Right cardiac atrium (tissue), 5 donors: Measurements from ENCODE around the gene PNKD. TPM values are rescaled to one million over a fixed set of nuclear protein-coding genes. Genes with fewer than 3 reads are reported as not detected.
A peak's percentile ranks its signal among the peaks of the same experiment; 100 is the strongest.

Experiments
- ATAC-seq, 2 donors: fragments of 200-7000 bp; cut with Tn5 transposase; one replicate each; pipeline versions ENCODE4 v1.8.0 to v1.9.1; 2020; ENCODE audit warnings: moderate library complexity in 2 of 2, mild to moderate bottlenecking in 1 of 2
- DNase-seq, 3 donors: peaks; one replicate each; pipeline ENCODE4 v3.0.0-alpha.2; 2020
- H3K27ac ChIP-seq: one replicate; pipeline ENCODE4 v1.5.1; 2013; ENCODE audit warnings: mild to moderate bottlenecking, low read length, control low read depth, moderate library complexity
- H3K27me3 ChIP-seq: one replicate; pipeline ENCODE4 v1.6.1; 2013; ENCODE audit not compliant: control insufficient read depth, insufficient read depth
- H3K4me1 ChIP-seq: one replicate; pipeline ENCODE4 v1.6.1; 2013; ENCODE audit warnings: low read length; ENCODE audit not compliant: control insufficient read depth, insufficient read depth
- H3K4me3 ChIP-seq: one replicate; pipeline ENCODE4 v1.5.1; 2013; ENCODE audit warnings: low read length, control low read depth
- H3K9me3 ChIP-seq: one replicate; pipeline ENCODE4 v1.6.1; 2013; ENCODE audit warnings: low read length; ENCODE audit not compliant: control insufficient read depth
- WGBS: extraction: QIAGEN DNeasy Blood & Tissue Kit; methylation state at CpG from one replicate; pipeline ENCODE4 v1.1.7; 2013; 5-methylcytosine and 5-hydroxymethylcytosine counted together
- intact Hi-C, 4 donors: fragments of 100-400 bp; cut with DNase I; formaldehyde crosslinking; loops; one replicate each; pipeline versions ENCODE4 v1.11.0 to v1.14.0; 2022 to 2023
- polyA plus RNA-seq: library from polyadenylated mRNA; stranded (reverse); fragments of 200-250 nt; gene quantifications from one replicate; pipeline ENCODE4 v1.2.3, GENCODE V29; 2013
- total RNA-seq, 4 donors: library from RNA; stranded (reverse); fragmentation: NEBNext Ultra II Directional; extraction: Animal tissue kit (Norgen Biotek cat#: 25700); gene quantifications; one replicate each; pipeline ENCODE4 v1.2.1, GENCODE V29; 2021
- donor health status: healthy with polysubstance abuse.
- donor health status: DM: no; HTN: yes; CAD: no.
- donor health status: DM: no; HTN: no; CAD: no.
- donor health status: DM: no; HTN: yes; CAD: no; lungs with severe emphysema.
- donor health status: DM: yes; HTN: yes; CAD: no.

Gene PNKD
- total and polyA plus RNA-seq, 5 donors: 69.3 to 157 (median 85.5) TPM

GRCh38 chr2:218256612-218257350 is 13.5 kb upstream of the PNKD start:
- ATAC-seq: no peak
- Histone ChIP-seq H3K27ac (no peak overlapping the region), H3K27me3 (no peaks in the 10 kb centered on the region), H3K4me1 (peaks cover 18% of the 10 kb centered on the region), H3K4me3 (no peak overlapping the region), H3K9me3 (no peaks in the 10 kb centered on the region)
- intact Hi-C loops: loop anchor here in 2 of 4 donors (5.0 kb wide), 1 partner anchor 69 kb away; no protein-coding TSS in a partner anchor
- DNase-seq: no peak
- WGBS: 95% methylated on average over 13 of the region's 13 CpGs

- peak overlapping the region; percentile 15 for H3K27ac ChIP-seq
- WGBS: 47% methylated on average over 8 of the region's 8 CpGs
- H3K4me1 ChIP-seq: peaks cover 22% of the 10 kb centered on the region
- no peak for ATAC-seq
- intact Hi-C loops: loop anchor here in 2 of 4 donors (5.0 kb wide), 1 partner anchor 70 kb away; no protein-coding TSS in a partner anchor
- H3K4me3 ChIP-seq: no peak overlapping the region
- H3K27me3 ChIP-seq: no peaks in the 10 kb centered on the region
- DNase-seq: peak in 1 of 3 donors; percentile 50
- no peaks in the 10 kb centered on the region for H3K9me3 ChIP-seq
Measured at GRCh38 chr2:218257390-218257981, 12.8 kb upstream of the PNKD start.

- peak; percentile 85 to 92 (median 87) for DNase-seq
- Histone ChIP-seq H3K4me3 (no peak overlapping the region), H3K4me1 (peaks cover 29% of the 10 kb centered on the region), H3K9me3 (no peaks in the 10 kb centered on the region), H3K27me3 (no peaks in the 10 kb centered on the region), H3K27ac (peak overlapping the region; percentile 94)
- WGBS: 27% methylated on average over 15 of the region's 15 CpGs
- intact Hi-C loops: loop anchor here in 2 of 4 donors (5.0 kb wide), 1 partner anchor 72 kb away; no protein-coding TSS in a partner anchor
- peak; percentile 79 to 82 for ATAC-seq
Measured at GRCh38 chr2:218259099-218259961, 11.0 kb upstream of the PNKD start.

- DNase-seq: no peak
- Histone ChIP-seq H3K4me3 (no peak overlapping the region), H3K4me1 (peaks cover 29% of the 10 kb centered on the region), H3K9me3 (no peaks in the 10 kb centered on the region), H3K27ac (peak overlapping the region; percentile 65), H3K27me3 (no peaks in the 10 kb centered on the region)
- intact Hi-C loops: no loop called here
- ATAC-seq: no peak
- WGBS: 85% methylated on average over 5 of the region's 5 CpGs
Measured at GRCh38 chr2:218260166-218260565, 10.2 kb upstream of the PNKD start.

- 58% methylated on average over 10 of the region's 10 CpGs for WGBS
- Histone ChIP-seq H3K4me1 (peaks cover 29% of the 10 kb centered on the region), H3K9me3 (no peaks in the 10 kb centered on the region), H3K27ac (peak within 1 kb of the TSS; percentile 65), H3K4me3 (no peak within 1 kb of the TSS), H3K27me3 (no peaks in the 10 kb centered on the region)
- DNase-seq (peak; percentile 79 to 91 (median 88)), ATAC-seq (peak; percentile 22 to 32)
- intact Hi-C loops: no loop called here
Measured at GRCh38 chr2:218260742-218261422, 9.4 kb upstream of the PNKD start, which contains the start of gene GPBAR1. Gene GPBAR1 (plus strand): TSS chr2:218261015. CDS start chr2:218262725, 1,710 bp downstream.

GRCh38 chr2:218261423-218262236 is 8.7 kb upstream of the PNKD start:
- intact Hi-C loops: no loop called here
- Histone ChIP-seq H3K4me1 (peaks cover 29% of the 10 kb centered on the region), H3K27ac (peak overlapping the region; percentile 37), H3K4me3 (no peak overlapping the region), H3K9me3 (no peaks in the 10 kb centered on the region), H3K27me3 (no peaks in the 10 kb centered on the region)
- ATAC-seq: no peak
- WGBS: 61% methylated on average over 8 of the region's 8 CpGs
- DNase-seq: peak in 2 of 3 donors; percentile 40 to 65

- no peak for ATAC-seq
Measured at GRCh38 chr2:218262237-218262600, 8.1 kb upstream of the PNKD start.

GRCh38 chr2:218262631-218263586 is 7.4 kb upstream of the PNKD start:
- H3K4me3 ChIP-seq: no peak overlapping the region
- no peaks in the 10 kb centered on the region for H3K9me3 ChIP-seq
- intact Hi-C loops: no loop called here
- DNase-seq (peak in 2 of 3 donors; percentile 82), ATAC-seq (no peak)
- H3K27me3 ChIP-seq: no peaks in the 10 kb centered on the region
- 84% methylated on average over 39 of the region's 39 CpGs for WGBS
- H3K27ac ChIP-seq: no peak overlapping the region
- H3K4me1 ChIP-seq: peaks cover 29% of the 10 kb centered on the region

More at GRCh38 chr2:218262237-218262600, 8.1 kb upstream of the PNKD start:
- peak in 1 of 3 donors; percentile 62 for DNase-seq
- Histone ChIP-seq H3K4me3 (no peak overlapping the region), H3K27ac (peak overlapping the region; percentile 3), H3K27me3 (no peaks in the 10 kb centered on the region), H3K9me3 (no peaks in the 10 kb centered on the region), H3K4me1 (peaks cover 29% of the 10 kb centered on the region)
- intact Hi-C loops: no loop called here
- 69% methylated on average over 6 of the region's 6 CpGs for WGBS
